PC-9 (cell line): ENCODE results near the gene TSHZ3.

Experiments
- CTCF ChIP-seq: fragments of 200-600 bp; sonication (generic); conservative IDR thresholded peaks from 2 replicates; pipeline ENCODE4 v1.6.1; 2017; ENCODE audit warnings: mixed run types, antibody characterized with exemption, mild to moderate bottlenecking, moderate library complexity
- EZH2 ChIP-seq: fragments of 200-600 bp; sonication (generic); IDR thresholded peaks from 2 replicates; pipeline ENCODE4 v1.8.0; 2017; ENCODE audit warnings: antibody characterized with exemption, low read depth

GRCh38 chr19:31275068-31275334 is 74.2 kb downstream of the TSHZ3 start:
- TF ChIP-seq CTCF = no peak
- no peak for TF ChIP-seq EZH2
